Lower leg skin (tissue), 3 donors: ENCODE data around the gene PTPRT.

Source experiments
- CTCF ChIP-seq, 3 donors: fragments of 450-650 bp; IDR thresholded peaks; one replicate each; pipeline ENCODE4 v1.5.1; 2016; ENCODE audit warnings: antibody characterized with exemption in 3 of 3, mild to moderate bottlenecking in 3 of 3, moderate library complexity in 2 of 3
- POLR2A ChIP-seq, 2 donors: fragments of 450-650 bp; IDR thresholded peaks; one replicate each; pipeline ENCODE4 v1.6.1; 2016 to 2017; ENCODE audit warnings: antibody characterized with exemption in 2 of 2, mild to moderate bottlenecking in 1 of 2, moderate library complexity in 1 of 2

GRCh38 chr20:42688576-42688975, 501.1 kb downstream of the PTPRT start:
- TF ChIP-seq CTCF (IDR thresholded peaks at IDR 0.05) (no peak), POLR2A (IDR thresholded peaks at IDR 0.05) (no peak)
